ENCODE results near the gene VAV1. TPM values are rescaled to one million over a fixed set of nuclear protein-coding genes. Genes with fewer than 3 reads are reported as not detected.
A peak's percentile ranks its signal among the peaks of the same experiment; 100 is the strongest.

VAV1 gene
- total and polyA plus RNA-seq, 2 of the 13 experiments (the other 11 are each of a cell fraction or from before 2014, with no cell fraction given) = not detected

DNA sequence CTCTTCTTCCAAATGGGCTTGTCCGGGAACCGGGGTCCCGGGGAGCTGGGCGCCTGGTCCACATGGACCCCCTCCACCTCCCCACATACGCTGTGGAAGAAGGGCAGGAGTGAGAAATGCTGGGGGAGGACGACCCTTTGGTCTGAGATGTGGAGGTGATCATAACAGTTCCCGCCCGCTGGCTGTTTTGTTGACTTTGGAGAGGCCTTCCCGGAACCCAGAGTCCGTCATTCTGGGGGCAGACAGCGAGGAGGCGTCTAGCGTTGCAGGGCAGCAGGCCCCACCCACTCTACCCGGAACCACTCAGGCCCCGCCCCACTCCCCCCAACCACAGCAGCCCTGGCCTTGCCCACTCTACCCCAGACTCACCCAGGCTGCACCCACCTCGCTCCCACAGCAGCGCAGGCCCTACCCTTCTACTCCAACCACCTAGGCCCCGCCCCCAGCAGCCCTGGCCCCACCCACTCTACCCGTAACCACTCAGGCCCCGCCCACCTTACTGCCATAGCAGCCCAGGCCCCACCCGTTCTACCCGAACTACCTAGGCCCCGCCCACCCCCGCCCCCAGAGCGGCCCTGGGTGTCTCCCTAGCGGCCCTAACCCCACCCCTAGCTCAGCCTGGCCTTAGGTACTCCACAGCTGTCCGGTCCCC, 42.2 kb upstream of the VAV1 start (continued):
- TF ChIP-seq, protein P1, sequence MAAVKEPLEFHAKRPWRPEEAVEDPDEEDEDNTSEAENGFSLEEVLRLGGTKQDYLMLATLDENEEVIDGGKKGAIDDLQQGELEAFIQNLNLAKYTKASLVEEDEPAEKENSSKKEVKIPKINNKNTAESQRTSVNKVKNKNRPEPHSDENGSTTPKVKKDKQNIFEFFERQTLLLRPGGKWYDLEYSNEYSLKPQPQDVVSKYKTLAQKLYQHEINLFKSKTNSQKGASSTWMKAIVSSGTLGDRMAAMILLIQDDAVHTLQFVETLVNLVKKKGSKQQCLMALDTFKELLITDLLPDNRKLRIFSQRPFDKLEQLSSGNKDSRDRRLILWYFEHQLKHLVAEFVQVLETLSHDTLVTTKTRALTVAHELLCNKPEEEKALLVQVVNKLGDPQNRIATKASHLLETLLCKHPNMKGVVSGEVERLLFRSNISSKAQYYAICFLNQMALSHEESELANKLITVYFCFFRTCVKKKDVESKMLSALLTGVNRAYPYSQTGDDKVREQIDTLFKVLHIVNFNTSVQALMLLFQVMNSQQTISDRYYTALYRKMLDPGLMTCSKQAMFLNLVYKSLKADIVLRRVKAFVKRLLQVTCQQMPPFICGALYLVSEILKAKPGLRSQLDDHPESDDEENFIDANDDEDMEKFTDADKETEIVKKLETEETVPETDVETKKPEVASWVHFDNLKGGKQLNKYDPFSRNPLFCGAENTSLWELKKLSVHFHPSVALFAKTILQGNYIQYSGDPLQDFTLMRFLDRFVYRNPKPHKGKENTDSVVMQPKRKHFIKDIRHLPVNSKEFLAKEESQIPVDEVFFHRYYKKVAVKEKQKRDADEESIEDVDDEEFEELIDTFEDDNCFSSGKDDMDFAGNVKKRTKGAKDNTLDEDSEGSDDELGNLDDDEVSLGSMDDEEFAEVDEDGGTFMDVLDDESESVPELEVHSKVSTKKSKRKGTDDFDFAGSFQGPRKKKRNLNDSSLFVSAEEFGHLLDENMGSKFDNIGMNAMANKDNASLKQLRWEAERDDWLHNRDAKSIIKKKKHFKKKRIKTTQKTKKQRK (IDR thresholded peaks at IDR 0.05; ENCODE audit: low read length) = no peak
- TF ChIP-seq, protein P2, sequence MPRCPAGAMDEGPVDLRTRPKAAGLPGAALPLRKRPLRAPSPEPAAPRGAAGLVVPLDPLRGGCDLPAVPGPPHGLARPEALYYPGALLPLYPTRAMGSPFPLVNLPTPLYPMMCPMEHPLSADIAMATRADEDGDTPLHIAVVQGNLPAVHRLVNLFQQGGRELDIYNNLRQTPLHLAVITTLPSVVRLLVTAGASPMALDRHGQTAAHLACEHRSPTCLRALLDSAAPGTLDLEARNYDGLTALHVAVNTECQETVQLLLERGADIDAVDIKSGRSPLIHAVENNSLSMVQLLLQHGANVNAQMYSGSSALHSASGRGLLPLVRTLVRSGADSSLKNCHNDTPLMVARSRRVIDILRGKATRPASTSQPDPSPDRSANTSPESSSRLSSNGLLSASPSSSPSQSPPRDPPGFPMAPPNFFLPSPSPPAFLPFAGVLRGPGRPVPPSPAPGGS (CRISPR knock-in tag; IDR thresholded peaks at IDR 0.05) = no peak; the same call in 1 of the 2 replicates
- TF ChIP-seq KDM2A (CRISPR knock-in tag; IDR thresholded peaks at IDR 0.05; ENCODE audit: borderline replicate concordance, low read depth) (peak; percentile 44; the same call in 1 of the 2 replicates), KMT2B (CRISPR knock-in tag; IDR thresholded peaks at IDR 0.05) (peak; percentile 74; the same call in 1 of the 2 replicates), AKAP8 (CRISPR knock-in tag; IDR thresholded peaks at IDR 0.05) (no peak; the same call in 1 of the 2 replicates), POLR2AphosphoS2 (IDR thresholded peaks at IDR 0.05; ENCODE audit: low read depth, low read length) (no peak), ZNF552 (CRISPR knock-in tag; IDR thresholded peaks at IDR 0.05; ENCODE audit: borderline replicate concordance) (peak; percentile 44; the same call in 1 of the 2 replicates), ARNTL (CRISPR knock-in tag; IDR thresholded peaks at IDR 0.05) (0 out of 2 replicates have a peak, but pooled peaks have one; percentile 32), ZNF776 (CRISPR knock-in tag; IDR thresholded peaks at IDR 0.05) (no peak), ZNF703 (CRISPR knock-in tag; IDR thresholded peaks at IDR 0.05; ENCODE audit: borderline replicate concordance) (no peak), AHR (CRISPR knock-in tag; IDR thresholded peaks at IDR 0.05) (no peak), YY1 (IDR thresholded peaks at IDR 0.05; ENCODE audit: insufficient read depth, insufficient replicate concordance, low read depth, low read length) (peak; percentile 47), FLYWCH1 (CRISPR knock-in tag; IDR thresholded peaks at IDR 0.05) (no peak), ZNF83 (CRISPR knock-in tag; IDR thresholded peaks at IDR 0.05; ENCODE audit: borderline replicate concordance) (no peak), ZNF441 (CRISPR knock-in tag; IDR thresholded peaks at IDR 0.05; ENCODE audit: borderline replicate concordance) (no peak), ZNF792 (CRISPR knock-in tag; IDR thresholded peaks at IDR 0.05) (peak; percentile 54; the same call in 1 of the 2 replicates), ZNF816 (CRISPR knock-in tag; IDR thresholded peaks at IDR 0.05; ENCODE audit: borderline replicate concordance) (peak; percentile 73; the same call in 1 of the 2 replicates), GPN1 (CRISPR knock-in tag; IDR thresholded peaks at IDR 0.05; ENCODE audit: borderline replicate concordance) (no peak)
- TF ChIP-seq, protein P3, sequence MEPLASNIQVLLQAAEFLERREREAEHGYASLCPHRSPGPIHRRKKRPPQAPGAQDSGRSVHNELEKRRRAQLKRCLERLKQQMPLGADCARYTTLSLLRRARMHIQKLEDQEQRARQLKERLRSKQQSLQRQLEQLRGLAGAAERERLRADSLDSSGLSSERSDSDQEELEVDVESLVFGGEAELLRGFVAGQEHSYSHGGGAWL (CRISPR knock-in tag; IDR thresholded peaks at IDR 0.05) = peak; percentile 57; the same call in 1 of the 2 replicates
- TF ChIP-seq, protein P4, sequence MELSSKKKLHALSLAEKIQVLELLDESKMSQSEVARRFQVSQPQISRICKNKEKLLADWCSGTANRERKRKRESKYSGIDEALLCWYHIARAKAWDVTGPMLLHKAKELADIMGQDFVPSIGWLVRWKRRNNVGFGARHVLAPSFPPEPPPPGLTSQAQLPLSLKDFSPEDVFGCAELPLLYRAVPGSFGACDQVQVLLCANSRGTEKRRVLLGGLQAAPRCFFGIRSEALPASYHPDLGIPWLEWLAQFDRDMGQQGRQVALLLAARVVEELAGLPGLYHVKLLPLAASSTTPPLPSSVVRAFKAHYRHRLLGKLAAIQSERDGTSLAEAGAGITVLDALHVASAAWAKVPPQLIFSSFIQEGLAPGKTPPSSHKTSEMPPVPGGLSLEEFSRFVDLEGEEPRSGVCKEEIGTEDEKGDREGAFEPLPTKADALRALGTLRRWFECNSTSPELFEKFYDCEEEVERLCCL (CRISPR knock-in tag; IDR thresholded peaks at IDR 0.05; ENCODE audit: borderline replicate concordance) = no peak
- TF ChIP-seq, protein P5, sequence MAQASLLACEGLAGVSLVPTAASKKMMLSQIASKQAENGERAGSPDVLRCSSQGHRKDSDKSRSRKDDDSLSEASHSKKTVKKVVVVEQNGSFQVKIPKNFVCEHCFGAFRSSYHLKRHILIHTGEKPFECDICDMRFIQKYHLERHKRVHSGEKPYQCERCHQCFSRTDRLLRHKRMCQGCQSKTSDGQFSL (CRISPR knock-in tag; IDR thresholded peaks at IDR 0.05) = 0 out of 2 replicates have a peak, but pooled peaks have one; percentile 73
